Measurements from ENCODE around the gene ERICH6.

Gene ERICH6

DNA sequence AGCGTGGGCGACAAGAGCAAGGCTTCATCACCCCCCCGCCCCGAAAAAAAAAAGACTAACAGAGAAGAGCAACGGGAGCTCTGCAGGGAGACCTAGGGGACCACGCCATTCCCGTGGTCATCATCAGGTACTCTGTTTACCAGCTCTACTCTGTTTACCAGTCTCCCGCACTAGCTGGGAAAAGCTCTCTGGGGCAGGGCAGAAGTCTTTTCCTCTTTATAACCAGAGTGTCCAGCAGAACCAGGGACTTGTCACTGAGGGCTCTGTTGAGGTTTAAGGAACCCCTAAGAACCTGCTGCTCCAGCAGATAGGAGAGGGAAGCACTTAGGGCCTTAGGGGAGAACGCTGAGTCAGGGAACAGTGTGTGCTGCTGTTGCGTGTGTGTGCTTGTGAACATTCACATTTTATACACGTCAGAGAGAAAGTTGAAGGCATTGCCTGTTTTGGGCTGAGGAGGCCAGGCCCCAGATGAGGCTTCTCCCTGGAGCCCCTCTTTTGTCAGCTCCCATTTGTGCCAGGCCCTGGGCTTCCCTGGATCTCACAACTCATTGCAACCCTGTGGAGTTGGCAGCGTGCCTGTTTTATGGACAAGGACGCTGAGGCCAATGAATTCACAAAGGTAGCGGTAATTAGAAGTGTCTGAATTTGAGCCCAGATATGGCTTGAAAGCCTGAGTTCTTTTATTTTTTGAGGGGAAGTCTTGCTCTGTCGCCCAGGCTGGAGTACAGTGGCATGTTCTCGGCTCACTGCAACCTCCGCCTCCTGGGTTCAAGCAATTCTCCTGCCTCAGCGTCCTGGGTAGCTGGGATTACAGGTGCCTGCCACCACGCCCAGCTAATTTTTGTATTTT, 24.2 kb upstream of the ERICH6 start:
- Histone ChIP-seq H3K79me2 (ENCODE audit: insufficient read depth, low read length) (no peaks in the 10 kb centered on the region), H3K27ac (ENCODE audit: low read depth, low read length) (no peak overlapping the region), H3K4me2 (ENCODE audit: low read depth, low read length, poor library complexity, severe bottlenecking) (no peak overlapping the region), H3K27me3 (ENCODE audit: low read length) (no peaks in the 10 kb centered on the region), H3K36me3 (ENCODE audit: low read length) (no peaks in the 10 kb centered on the region), H3K9me2 (replicated peaks; ENCODE audit: insufficient read depth, low read length) (no peaks in the 10 kb centered on the region), H4K20me1 (ENCODE audit: low read depth, low read length) (no peaks in the 10 kb centered on the region), H2AFZ (ENCODE audit: low read depth, low read length, severe bottlenecking) (no peak overlapping the region), H3F3A (ENCODE audit: insufficient read depth) (no peaks in the 10 kb centered on the region), H3K4me3 (ENCODE audit: insufficient read depth, low read length, poor library complexity, severe bottlenecking) (no peak overlapping the region), H3K9me3 (ENCODE audit: insufficient read depth, low read length) (no peaks in the 10 kb centered on the region), H3K9ac (ENCODE audit: low read length) (no peak overlapping the region)
- TF ChIP-seq, protein P1, sequence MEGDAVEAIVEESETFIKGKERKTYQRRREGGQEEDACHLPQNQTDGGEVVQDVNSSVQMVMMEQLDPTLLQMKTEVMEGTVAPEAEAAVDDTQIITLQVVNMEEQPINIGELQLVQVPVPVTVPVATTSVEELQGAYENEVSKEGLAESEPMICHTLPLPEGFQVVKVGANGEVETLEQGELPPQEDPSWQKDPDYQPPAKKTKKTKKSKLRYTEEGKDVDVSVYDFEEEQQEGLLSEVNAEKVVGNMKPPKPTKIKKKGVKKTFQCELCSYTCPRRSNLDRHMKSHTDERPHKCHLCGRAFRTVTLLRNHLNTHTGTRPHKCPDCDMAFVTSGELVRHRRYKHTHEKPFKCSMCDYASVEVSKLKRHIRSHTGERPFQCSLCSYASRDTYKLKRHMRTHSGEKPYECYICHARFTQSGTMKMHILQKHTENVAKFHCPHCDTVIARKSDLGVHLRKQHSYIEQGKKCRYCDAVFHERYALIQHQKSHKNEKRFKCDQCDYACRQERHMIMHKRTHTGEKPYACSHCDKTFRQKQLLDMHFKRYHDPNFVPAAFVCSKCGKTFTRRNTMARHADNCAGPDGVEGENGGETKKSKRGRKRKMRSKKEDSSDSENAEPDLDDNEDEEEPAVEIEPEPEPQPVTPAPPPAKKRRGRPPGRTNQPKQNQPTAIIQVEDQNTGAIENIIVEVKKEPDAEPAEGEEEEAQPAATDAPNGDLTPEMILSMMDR (IDR thresholded peaks at IDR 0.05; ENCODE audit: insufficient read depth, low read length, poor library complexity, severe bottlenecking), result no peak

DNA sequence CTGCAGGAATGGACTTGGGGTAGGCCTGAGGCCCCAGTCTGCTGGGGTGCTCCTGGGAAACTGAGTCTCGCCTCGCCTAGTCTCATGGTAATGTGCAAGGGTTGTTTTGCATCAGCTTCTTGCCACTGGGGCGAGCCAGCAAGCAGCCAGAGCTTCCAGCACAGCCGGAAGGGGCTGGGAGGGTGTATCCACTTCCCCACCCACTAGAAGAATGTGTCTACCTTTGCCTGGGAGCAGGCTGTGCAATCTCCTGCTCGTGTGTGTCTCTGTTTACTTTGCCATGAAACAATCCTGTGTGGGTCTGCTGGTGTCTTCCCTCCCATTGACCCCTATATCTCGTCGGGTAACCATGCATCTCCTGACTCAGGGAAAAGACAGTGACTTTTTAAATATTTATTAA, 21.8 kb upstream of the ERICH6 start:
- Histone ChIP-seq H3K36me3 (ENCODE audit: low read length) (no peaks in the 10 kb centered on the region), H3K27ac (ENCODE audit: low read depth, low read length) (no peak overlapping the region), H3K4me3 (ENCODE audit: insufficient read depth, low read length, poor library complexity, severe bottlenecking) (no peak overlapping the region), H3F3A (ENCODE audit: insufficient read depth) (no peaks in the 10 kb centered on the region), H3K9ac (ENCODE audit: low read length) (no peak overlapping the region), H4K20me1 (ENCODE audit: low read depth, low read length) (no peaks in the 10 kb centered on the region), H3K9me2 (replicated peaks; ENCODE audit: insufficient read depth, low read length) (no peaks in the 10 kb centered on the region), H2AFZ (ENCODE audit: low read depth, low read length, severe bottlenecking) (no peak overlapping the region), H3K27me3 (ENCODE audit: low read length) (no peaks in the 10 kb centered on the region), H3K4me2 (ENCODE audit: low read depth, low read length, poor library complexity, severe bottlenecking) (no peak overlapping the region), H3K9me3 (ENCODE audit: insufficient read depth, low read length) (no peaks in the 10 kb centered on the region), H3K79me2 (ENCODE audit: insufficient read depth, low read length) (no peaks in the 10 kb centered on the region)
- TF ChIP-seq EZH2phosphoT487 (conservative IDR thresholded peaks at IDR 0.05; ENCODE audit: low read length), result no peak
- TF ChIP-seq, protein P1 (IDR thresholded peaks at IDR 0.05; ENCODE audit: insufficient read depth, low read length, poor library complexity, severe bottlenecking), result no peak

DNA sequence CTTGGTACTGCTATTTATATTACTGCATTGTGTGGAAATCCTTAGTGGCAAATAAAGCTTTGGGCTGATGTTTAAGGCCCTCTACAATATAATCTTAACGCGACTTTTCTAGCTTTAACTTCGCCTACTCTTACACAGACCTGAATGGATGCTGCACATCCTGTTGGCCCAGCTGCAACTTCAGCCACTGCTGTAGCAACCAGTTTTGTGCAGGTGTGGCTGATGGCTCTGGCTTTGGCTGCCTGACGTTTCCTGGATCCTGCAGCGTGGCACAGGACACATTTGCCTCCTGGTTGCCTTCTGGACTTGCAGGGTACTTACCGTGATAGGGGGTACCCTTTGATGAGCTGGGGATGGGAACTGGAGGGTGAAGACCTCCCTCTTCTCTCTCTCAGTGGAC, 20.2 kb upstream of the ERICH6 start:
- no peaks in the 10 kb centered on the region for H4K20me1 ChIP-seq (ENCODE audit: low read depth, low read length)
- TF ChIP-seq, protein P1 (IDR thresholded peaks at IDR 0.05; ENCODE audit: insufficient read depth, low read length, poor library complexity, severe bottlenecking), result no peak
- TF ChIP-seq EZH2phosphoT487 (conservative IDR thresholded peaks at IDR 0.05; ENCODE audit: low read length), result no peak
- no peaks in the 10 kb centered on the region for H3F3A ChIP-seq (ENCODE audit: insufficient read depth)
- H3K4me3 ChIP-seq (ENCODE audit: insufficient read depth, low read length, poor library complexity, severe bottlenecking), result no peak overlapping the region
- no peaks in the 10 kb centered on the region for H3K9me2 ChIP-seq (replicated peaks; ENCODE audit: insufficient read depth, low read length)
- H3K79me2 ChIP-seq (ENCODE audit: insufficient read depth, low read length), result no peaks in the 10 kb centered on the region
- no peaks in the 10 kb centered on the region for H3K36me3 ChIP-seq (ENCODE audit: low read length)
- no peaks in the 10 kb centered on the region for H3K9me3 ChIP-seq (ENCODE audit: insufficient read depth, low read length)
- no peaks in the 10 kb centered on the region for H3K27me3 ChIP-seq (ENCODE audit: low read length)
- no peak overlapping the region for H3K27ac ChIP-seq (ENCODE audit: low read depth, low read length)
- H3K9ac ChIP-seq (ENCODE audit: low read length), result no peak overlapping the region
- no peak overlapping the region for H3K4me2 ChIP-seq (ENCODE audit: low read depth, low read length, poor library complexity, severe bottlenecking)
- no peak overlapping the region for H2AFZ ChIP-seq (ENCODE audit: low read depth, low read length, severe bottlenecking)

Measured in SU-DHL-6 (cell line).